Activated CD4-positive, alpha-beta T cell treated with anti-CD3 and anti-CD28 coated beads for 4 hours (primary cell): ENCODE results near the gene MAGEA6.
"Not testable (repeated sequence)": the region's sequence is repeated elsewhere in the genome, so short reads cannot be mapped to it uniquely, and the experiment has no call there.

Experiments used
- DNase-seq, 2 donors: peaks; one replicate each; pipeline ENCODE4 v3.0.0-alpha.2; 2020

The MAGEA6 gene, protein sequence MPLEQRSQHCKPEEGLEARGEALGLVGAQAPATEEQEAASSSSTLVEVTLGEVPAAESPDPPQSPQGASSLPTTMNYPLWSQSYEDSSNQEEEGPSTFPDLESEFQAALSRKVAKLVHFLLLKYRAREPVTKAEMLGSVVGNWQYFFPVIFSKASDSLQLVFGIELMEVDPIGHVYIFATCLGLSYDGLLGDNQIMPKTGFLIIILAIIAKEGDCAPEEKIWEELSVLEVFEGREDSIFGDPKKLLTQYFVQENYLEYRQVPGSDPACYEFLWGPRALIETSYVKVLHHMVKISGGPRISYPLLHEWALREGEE

DNA sequence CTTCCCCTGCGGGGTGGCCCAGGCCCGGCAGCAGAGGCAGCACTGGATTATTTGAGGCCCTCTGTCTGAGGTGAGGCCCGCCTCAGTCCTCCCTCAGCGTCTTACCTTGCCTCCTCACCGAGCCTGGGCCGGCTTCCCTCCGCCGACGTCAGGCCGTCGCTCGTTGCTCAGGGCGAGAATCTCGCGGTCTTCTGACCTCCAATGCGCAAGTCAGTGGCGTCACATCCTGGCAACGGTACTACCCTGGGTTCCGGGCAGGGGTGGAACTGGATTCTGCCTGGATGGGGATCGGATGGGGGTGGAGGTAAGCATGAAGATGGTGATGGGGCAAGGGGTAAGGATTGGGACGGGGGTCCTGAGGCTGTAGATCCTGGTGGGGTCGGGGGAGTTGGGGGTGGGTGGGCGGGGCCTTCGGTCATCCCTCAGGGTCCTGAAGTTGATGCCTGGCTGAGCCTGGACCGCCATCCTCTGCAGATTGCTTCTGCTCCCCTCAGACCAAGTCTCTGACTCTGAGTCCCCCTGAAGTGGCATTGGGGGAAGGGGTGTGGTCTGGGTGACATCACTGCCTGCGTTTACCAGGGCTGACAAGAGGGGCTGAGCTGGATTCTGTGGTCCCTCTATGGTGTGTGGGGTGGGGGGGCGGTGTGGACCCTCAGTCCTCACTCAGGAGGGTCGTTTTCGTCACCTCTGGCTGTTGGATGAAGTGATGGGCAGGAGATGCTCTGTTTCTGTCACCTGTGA lies at the start of gene MAGEA6:
TSS of gene MAGEA6 (minus strand) at position 141 of the 741 bp plus-strand sequence. CDS start 2,039 bp downstream, outside the sequence.
- not testable (repeated sequence) for DNase-seq

DNA sequence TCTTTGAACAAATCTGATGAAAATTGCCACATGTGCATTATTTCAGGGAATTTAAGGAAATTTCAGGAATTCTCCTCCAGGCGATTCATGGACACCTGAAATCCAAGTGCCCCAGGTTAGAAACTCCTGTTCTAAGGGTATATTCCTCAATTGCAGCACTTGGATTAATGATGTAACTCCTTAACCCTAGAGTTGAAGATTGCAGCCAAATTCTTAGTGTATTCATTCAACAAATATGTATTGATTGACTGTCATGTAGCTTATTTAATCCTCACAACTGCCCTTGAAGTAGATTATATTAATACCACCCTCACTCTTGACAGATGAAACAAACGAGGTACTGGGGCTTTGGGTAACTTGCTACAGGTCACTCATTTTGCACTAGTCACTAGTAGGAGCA lies 49.8 kb upstream of the MAGEA6 start:
- DNase-seq, result no peak

- DNase-seq, result no peak
Measured at GRCh38 chrX:152818356-152818755, 48.9 kb upstream of the MAGEA6 start.

DNA sequence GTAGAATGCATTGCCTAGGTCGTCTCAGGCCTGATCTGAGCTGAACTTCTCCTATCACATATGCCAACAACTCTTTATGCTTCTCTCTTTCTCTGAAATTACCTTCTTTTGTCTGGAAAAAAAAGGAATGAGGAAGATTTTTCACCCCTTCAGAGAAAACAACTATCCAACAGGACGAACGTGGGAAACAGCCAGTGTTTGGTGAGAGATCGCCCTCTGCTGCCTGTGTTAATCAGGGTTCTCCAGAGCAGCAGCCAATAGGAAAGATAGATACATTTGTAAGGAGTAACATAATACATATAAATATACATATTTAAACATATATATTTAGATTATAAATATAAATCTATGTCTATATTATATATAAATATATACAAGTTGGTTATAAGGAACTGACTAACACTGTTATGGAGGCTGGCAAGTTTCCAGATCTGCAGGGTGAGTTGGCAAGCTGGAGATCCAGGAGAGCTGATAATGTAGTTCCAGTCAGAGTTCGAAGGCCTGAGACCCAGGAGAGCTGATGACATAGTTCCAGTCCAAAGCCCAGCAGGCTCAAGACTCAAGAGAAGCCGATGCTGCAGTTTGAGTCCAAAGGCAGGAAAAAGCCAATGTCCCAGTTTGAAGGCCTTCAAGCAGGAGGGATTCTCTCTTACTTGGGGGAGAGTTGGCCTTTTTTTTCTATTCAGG lies 47.7 kb upstream of the MAGEA6 start:
- no peak for DNase-seq

DNA sequence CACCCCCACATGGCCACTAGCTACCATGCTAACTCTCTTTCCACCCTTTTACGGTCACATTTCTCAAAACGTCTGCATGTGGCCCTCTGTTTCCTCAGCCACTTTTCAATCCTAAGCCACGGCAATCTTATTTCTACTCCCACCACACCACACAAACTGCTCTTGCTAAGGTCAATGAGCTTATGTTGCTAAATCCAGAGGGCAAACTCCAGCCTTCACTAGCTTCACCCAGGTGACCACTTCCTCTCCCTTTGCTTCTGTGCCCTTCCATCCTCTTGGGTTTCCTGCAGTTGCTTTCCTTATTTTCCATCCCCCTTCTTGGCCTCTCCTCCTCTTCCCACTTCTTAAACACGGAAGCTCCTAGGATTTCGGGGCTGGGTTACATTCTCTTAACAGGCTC lies 44.6 kb upstream of the MAGEA6 start:
- DNase-seq, result no peak

DNA sequence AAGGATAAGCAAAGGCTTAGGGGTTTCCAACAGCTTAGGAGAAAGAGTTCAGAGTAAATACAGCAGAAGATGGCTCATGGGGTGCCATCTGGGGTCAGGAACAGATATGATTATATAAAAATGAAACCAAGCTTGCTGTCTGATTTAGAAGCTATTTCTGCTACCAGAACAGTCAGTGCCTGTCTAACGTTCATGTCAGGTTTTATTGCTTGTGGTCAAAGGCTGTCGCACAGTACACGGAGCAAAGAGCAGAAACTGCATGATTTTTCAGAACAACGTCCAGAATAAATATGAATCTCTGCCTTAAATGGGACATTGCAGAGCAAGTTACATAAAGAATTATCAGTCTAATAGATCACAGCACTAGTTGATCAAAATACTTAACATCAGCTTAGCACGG lies 43.7 kb upstream of the MAGEA6 start:
- no peak for DNase-seq

- DNase-seq, result no peak
Measured at GRCh38 chrX:152810403-152810802, 40.9 kb upstream of the MAGEA6 start.

DNA sequence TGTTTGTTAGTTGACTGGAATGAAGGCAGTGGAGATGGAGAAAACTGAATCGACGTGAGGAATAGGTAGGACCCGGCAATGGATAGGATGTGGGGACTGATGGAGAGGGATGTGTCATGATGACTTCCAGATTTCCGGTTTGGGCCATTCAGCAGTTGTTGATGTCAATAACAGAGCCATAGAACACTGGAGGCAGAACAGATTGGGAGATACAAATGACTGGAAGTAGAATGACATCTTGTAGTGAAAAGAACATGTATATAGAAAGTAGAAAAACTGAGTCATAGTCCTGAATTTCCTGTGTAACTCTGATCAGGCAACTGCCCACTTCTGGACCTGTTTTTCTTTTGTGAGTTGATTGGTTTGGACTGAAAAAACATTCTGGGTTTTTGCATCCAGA lies 36.5 kb upstream of the MAGEA6 start:
- DNase-seq, result no peak

DNA sequence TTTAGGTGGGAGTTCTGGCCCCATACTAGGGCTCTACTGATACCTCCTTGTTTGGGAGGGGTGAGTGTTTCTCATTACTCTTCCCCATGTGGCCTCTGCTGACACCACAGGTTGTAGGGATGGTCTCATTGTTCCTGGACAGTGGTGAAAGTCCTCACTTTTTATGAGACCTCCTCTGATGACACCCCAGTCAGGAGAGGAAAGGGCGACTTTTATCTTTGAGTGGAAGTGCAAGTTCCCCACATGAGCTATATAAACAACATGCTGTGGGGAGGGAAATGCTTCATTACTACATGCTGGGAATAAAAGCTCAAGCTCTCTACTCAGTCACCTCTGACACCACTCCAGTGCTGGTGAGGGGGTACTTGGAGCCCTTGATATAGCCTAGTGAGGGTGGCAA lies 29.5 kb upstream of the MAGEA6 start:
- DNase-seq, result no peak

DNA sequence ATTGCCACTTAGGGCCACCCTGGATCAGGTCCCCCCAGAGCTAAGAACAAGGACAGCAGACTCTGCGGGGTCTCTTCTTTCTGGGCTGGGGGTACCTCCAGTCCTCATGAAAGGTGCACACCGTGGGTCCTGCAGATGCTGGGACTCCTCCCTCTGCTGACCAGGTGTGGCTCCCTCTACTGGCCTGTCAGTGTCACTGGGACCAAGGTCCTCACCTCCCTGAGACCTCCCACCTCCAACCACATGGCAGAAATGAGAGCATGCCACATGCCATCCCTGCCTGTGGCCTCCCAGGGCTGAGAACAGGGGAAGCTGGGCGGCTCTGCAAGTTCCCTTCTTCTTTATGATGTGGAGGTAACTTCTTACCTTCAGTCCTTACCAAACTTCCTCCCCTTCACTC lies 17.6 kb upstream of the MAGEA6 start:
- DNase-seq, result not testable (repeated sequence)

DNA sequence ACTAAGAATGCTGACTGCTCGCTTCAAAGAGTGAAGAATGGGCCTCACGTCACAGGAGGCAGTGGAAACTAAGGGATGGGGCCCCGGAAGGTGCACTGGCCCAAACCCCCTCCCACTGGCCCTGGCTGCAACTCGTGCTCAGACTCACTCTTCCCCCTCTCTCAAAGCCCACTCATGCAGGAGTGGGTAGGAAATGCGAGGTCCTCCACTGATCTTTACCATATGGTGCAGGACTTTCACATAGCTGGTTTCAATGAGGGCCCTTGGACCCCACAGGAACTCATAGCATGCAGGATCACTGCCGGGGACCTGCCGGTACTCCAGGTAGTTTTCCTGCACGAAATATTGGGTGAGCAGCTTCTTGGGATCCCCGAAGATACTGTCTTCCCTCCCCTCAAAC lies 2.9 kb downstream of the MAGEA6 start:
- DNase-seq, result not testable (repeated sequence)

GRCh38 chrX:152761582-152761981 lies 7.9 kb downstream of the MAGEA6 start:
- DNase-seq, result not testable (repeated sequence)

DNA sequence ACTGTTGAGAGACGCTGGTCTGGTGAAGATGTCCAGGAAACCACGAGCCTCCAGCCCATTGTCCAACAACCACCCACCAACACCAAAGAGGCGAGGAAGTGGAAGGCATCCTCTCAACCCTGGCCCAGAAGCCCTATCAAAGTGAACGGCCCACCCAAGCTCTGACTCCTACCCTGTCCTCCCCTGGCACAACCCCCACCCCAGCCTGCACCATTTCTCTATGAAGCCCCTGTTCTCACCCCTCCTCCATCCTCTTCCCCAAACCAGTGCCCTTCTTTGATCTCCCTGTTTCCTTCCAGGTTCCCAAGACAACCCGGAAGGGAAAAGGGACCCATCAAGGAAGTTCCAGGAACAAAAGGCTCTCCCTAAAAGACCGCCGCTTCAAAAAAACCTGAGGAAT lies 9.9 kb downstream of the MAGEA6 start:
- DNase-seq, result not testable (repeated sequence)

GRCh38 chrX:152758918-152759317 lies 10.6 kb downstream of the MAGEA6 start, which contains the start of gene CSAG3:
Gene CSAG3 (plus strand): TSS chrX:152759218.
- not testable (repeated sequence) for DNase-seq

GRCh38 chrX:152754871-152755270 lies 14.6 kb downstream of the MAGEA6 start:
- not testable (repeated sequence) for DNase-seq

DNA sequence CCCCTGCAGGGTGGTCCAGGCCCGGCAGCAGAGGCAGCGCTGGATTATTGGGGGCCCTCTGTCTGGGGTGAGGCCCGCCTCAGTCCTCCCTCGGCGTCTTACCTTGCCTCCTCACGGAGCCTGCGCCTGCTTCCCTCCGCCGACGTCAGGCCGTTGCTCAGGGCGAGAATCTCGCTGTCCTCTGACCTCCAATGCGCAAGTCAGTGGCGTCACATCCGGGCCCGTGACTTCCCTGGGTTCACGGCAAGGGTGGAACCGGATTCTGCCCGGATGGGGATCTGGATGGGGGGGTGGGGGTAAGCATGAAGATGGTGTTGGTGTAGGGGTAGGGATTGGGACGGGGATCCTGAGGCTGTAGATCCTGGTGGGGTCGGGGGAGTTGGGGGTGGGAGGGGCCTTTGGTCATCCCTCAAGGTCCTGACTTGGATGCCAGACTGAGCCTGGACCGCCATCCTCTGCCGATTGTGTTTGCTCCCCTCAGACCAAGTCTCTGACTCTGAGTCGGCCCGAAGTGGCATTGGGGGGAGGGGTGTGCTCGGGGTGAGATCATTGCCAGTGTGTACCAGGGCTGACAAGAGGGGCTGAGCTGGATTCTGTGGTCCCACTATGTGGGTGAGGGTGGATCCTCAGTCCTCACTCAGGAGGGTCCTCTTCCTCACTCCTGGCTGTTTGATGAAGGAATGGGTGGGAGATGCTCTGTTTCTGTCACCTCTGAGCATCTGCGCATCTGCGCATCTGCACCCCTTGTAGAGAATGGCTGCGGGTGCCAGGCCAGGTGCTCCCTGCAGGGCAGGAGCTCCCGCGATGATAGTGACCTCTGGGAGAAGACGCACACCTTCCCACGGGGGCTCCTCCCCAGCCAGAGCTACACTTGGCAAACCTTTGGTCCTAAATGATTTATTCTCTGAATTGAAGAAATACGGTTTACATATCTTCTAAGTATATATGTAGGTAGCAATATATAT lies 15.5 kb downstream of the MAGEA6 start, which contains the start of gene MAGEA2:
TSS of gene MAGEA2 (minus strand) at position 157 of the 965 bp plus-strand sequence. CDS start 2,479 bp downstream, outside the sequence.
- DNase-seq, result not testable (repeated sequence)

GRCh38 chrX:152738560-152738959 lies 30.9 kb downstream of the MAGEA6 start:
- no peak for DNase-seq

DNA sequence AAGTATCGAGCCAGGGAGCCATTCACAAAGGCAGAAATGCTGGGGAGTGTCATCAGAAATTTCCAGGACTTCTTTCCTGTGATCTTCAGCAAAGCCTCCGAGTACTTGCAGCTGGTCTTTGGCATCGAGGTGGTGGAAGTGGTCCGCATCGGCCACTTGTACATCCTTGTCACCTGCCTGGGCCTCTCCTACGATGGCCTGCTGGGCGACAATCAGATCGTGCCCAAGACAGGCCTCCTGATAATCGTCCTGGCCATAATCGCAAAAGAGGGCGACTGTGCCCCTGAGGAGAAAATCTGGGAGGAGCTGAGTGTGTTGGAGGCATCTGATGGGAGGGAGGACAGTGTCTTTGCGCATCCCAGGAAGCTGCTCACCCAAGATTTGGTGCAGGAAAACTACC lies 33.0 kb downstream of the MAGEA6 start:
- DNase-seq, result not testable (repeated sequence)

GRCh38 chrX:152735860-152736511 lies 33.5 kb downstream of the MAGEA6 start:
- no peak for DNase-seq

DNA sequence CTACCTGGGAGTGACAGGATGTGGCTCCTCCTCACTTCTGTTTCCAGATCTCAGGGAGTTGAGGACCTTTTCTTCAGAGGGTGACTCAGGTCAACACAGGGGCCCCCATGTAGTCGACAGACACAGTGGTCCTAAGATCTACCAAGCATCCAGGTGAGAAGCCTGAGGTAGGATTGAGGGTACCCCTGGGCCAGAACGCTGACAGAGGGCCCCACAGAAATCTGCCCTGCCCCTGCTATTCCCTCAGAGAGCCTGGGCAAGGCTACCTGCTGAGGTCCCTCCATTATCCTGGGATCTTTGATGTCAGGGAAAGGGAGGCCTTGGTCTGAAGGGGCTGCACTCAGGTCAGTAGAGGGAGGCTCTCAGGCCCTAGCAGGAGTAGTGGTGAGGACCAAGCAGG lies 34.4 kb downstream of the MAGEA6 start:
- DNase-seq, result no peak

- not testable (repeated sequence) for DNase-seq
Measured at GRCh38 chrX:152734143-152734858, 35.2 kb downstream of the MAGEA6 start.
